Transverse colon (tissue), 4 donors: ENCODE data around the gene HOXD1. TPM values are rescaled to one million over a fixed set of nuclear protein-coding genes. Genes with fewer than 3 reads are reported as not detected.

Experiments
- DNase-seq: peaks from one replicate; pipeline ENCODE4 v3.0.0-alpha.2; 2019
- H3K27ac ChIP-seq, 4 donors: fragments of 200-600 bp; sonication (generic); 2 replicates each; pipeline ENCODE4 v1.5.1; 2016 to 2018; ENCODE audit warnings: inconsistent platforms in 4 of 4
- H3K27me3 ChIP-seq: fragments of 200-600 bp; sonication (generic); 2 replicates; pipeline ENCODE4 v1.5.1; 2017; ENCODE audit warnings: inconsistent platforms
- H3K36me3 ChIP-seq, 4 donors: fragments of 200-600 bp; sonication (generic); 2 replicates each; pipeline ENCODE4 v1.5.1; 2017 to 2019; ENCODE audit warnings: inconsistent platforms in 4 of 4
- H3K4me1 ChIP-seq, 4 donors: fragments of 200-600 bp; sonication (generic); 2 replicates each; pipeline ENCODE4 v1.5.1; 2017 to 2020; ENCODE audit warnings: inconsistent platforms in 4 of 4
- H3K4me3 ChIP-seq, 4 donors: fragments of 200-600 bp; sonication (generic); 1 replicate in 1 of 4; 2 replicates in 3 of 4; pipeline versions ENCODE4 v1.5.1 to v1.6.1; 2017 to 2019; ENCODE audit warnings: inconsistent platforms in 4 of 4
- H3K9me3 ChIP-seq, 2 donors: fragments of 200-600 bp; sonication (generic); 2 replicates each; pipeline ENCODE4 v1.5.1; 2017 to 2019; ENCODE audit warnings: inconsistent platforms in 2 of 2
- EP300 ChIP-seq: sonication (generic); formaldehyde crosslinking; IDR thresholded peaks from one replicate; pipeline ENCODE4 v1.6.1; 2017; ENCODE audit warnings: antibody characterized with exemption, low read depth
- POLR2A ChIP-seq: fragments of 450-650 bp; IDR thresholded peaks from one replicate; pipeline ENCODE4 v1.6.1; 2016; ENCODE audit warnings: antibody characterized with exemption, mild to moderate bottlenecking, moderate library complexity
- POLR2AphosphoS5 ChIP-seq, 3 donors: sonication (generic); formaldehyde crosslinking; IDR thresholded peaks; one replicate each; pipeline ENCODE4 v1.6.1; 2016; ENCODE audit warnings: antibody characterized with exemption in 3 of 3
- WGBS, 2 donors: methylation state at CpG; one replicate each; pipeline ENCODE4 v1.1.5; 2018; ENCODE audit warnings: low coverage in 1 of 2; 5-methylcytosine and 5-hydroxymethylcytosine counted together
- in situ Hi-C, 4 donors: fragments of 200-750 bp; cut with MboI; loops; one replicate each; pipeline versions ENCODE4 v1.15.0 to v1.15.1; 2017; ENCODE audit warnings: low sequenced_read_pairs in 3 of 4, low pct_ligation_motif_present in 1 of 4, low pct_unique_long_range_greater_than_20kb in 1 of 4
- intact Hi-C: fragments of 100-400 bp; cut with DNase I; formaldehyde crosslinking; loops from one replicate; pipeline ENCODE4 v1.15.1; 2023; ENCODE audit warnings: low total_unique reads
- total RNA-seq, 4 donors: library from RNA; depleted of rRNA; stranded (reverse); fragments of >200 nt; gene quantifications; one replicate each; pipeline ENCODE4 v1.1.0, GENCODE V29; 2016
- TF ChIP-seq, protein P1 (sequence below), 5 experiments: fragments of 200-600 bp in 3 of 5; fragments of 450-650 bp in 2 of 5; sonication (generic) in 3 of 5; IDR thresholded peaks; 1 replicate in 2 of 5; 2 replicates in 3 of 5; pipeline ENCODE4 v1.5.1; 2016 to 2017; ENCODE audit warnings: antibody characterized with exemption in 5 of 5, inconsistent platforms in 3 of 5, mild to moderate bottlenecking in 2 of 5, moderate library complexity in 1 of 5

The HOXD1 gene
- total RNA-seq, 4 donors from 2014 or later = 4.1 to 12.9 (median 4.5) TPM

DNA sequence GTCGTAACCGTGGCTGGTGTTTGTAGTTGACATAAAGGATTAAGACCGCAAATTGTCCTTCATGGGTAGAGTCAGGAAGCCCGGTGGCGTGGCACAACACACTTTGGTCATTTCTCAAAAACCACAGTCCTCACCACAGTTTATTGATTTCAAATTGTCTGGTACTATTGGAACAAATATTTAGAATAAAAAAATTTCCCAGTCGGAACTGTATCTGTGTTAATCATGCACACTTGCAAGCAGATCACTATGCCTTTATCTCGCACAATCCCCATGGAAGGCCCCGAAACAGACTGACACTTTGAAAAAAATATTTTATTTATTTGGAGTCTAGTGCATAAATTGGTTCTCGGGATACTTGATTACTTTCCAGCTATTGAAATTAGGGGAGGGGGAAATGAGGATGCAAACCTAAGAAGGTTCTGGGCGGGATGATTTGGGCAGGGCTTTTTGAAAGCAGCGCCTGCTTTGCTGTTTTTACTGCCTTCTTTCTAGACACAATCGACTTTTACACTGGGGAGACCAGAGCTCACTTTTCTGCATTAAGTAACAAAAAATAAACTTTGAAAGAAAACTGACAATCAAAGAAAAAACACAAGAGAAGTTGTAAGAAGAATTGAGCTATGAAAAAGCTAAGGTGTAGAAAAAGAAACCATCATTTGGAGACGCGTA is 15.4 kb upstream of the HOXD1 start:
- intact Hi-C loops = no loop called here
- H3K9me3 ChIP-seq = no peaks in the 10 kb centered on the region
- H3K27me3 ChIP-seq = peaks cover 72% of the 10 kb centered on the region
- H3K27ac ChIP-seq = no peak overlapping the region
- TF ChIP-seq POLR2AphosphoS5 (IDR thresholded peaks at IDR 0.05) (no peak), EP300 (no peak), POLR2A (no peak)
- TF ChIP-seq, protein P1, sequence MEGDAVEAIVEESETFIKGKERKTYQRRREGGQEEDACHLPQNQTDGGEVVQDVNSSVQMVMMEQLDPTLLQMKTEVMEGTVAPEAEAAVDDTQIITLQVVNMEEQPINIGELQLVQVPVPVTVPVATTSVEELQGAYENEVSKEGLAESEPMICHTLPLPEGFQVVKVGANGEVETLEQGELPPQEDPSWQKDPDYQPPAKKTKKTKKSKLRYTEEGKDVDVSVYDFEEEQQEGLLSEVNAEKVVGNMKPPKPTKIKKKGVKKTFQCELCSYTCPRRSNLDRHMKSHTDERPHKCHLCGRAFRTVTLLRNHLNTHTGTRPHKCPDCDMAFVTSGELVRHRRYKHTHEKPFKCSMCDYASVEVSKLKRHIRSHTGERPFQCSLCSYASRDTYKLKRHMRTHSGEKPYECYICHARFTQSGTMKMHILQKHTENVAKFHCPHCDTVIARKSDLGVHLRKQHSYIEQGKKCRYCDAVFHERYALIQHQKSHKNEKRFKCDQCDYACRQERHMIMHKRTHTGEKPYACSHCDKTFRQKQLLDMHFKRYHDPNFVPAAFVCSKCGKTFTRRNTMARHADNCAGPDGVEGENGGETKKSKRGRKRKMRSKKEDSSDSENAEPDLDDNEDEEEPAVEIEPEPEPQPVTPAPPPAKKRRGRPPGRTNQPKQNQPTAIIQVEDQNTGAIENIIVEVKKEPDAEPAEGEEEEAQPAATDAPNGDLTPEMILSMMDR (IDR thresholded peaks at IDR 0.05) = no peak
- no peaks in the 10 kb centered on the region for H3K36me3 ChIP-seq
- no peak for DNase-seq
- H3K4me1 ChIP-seq = peaks cover 0 to 31% (median 21%) of the 10 kb centered on the region in 4 donors
- no peak overlapping the region for H3K4me3 ChIP-seq
- WGBS, 2 donors = 54 to 61% methylated on average over 8 to 14 of the region's 14 CpGs
- in situ Hi-C loops = no loop called here

DNA sequence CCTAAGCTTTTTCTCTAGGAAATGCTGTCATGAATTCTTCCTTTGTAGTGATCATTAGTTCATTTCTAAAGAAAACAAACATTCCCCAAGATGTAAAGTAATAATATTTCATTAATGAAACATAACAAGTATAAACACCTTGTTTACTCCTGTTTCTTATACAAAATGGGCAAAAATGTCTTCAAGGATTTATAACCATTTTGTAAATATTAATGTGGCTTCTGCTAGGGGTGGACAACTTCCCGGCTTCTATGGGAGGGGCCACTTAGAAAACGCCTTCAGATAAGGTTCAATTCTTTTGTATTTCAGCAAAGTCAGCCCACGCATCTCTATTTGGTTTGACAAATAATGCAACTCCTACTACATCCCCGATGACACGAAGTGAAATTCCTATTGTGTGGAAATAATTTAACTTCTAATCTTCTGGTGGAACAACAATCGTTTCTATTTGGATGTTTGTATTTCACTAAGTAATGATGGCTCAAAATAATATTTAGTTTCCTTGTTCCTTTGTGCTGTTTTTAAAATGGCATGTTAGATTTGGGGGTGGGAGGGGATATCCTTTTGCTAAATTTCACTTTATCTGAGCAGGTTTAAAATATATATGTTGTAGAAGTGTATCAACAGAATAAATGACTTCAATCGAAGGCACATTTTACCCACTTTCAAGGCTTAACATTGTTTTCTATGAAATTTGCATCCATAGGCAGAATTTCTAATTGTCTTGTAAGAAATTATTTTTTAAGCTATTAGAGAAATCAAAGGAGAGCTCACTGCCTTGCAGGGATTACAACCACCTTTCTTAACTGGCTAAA is 14.7 kb upstream of the HOXD1 start:
- in situ Hi-C loops (no loop called here), intact Hi-C loops (no loop called here)
- peak overlapping the region in 2 of 4 donors; percentile 22 to 55 for H3K27ac ChIP-seq
- no peaks in the 10 kb centered on the region for H3K9me3 ChIP-seq
- TF ChIP-seq POLR2AphosphoS5 (IDR thresholded peaks at IDR 0.05) = no peak
- WGBS, 2 donors = 29 to 41% methylated on average over 7 of the region's 7 CpGs
- H3K36me3 ChIP-seq = no peaks in the 10 kb centered on the region
- peaks cover 0 to 33% (median 28%) of the 10 kb centered on the region in 4 donors for H3K4me1 ChIP-seq
- peaks cover 76% of the 10 kb centered on the region for H3K27me3 ChIP-seq
- no peak overlapping the region for H3K4me3 ChIP-seq
- DNase-seq = no peak

DNA sequence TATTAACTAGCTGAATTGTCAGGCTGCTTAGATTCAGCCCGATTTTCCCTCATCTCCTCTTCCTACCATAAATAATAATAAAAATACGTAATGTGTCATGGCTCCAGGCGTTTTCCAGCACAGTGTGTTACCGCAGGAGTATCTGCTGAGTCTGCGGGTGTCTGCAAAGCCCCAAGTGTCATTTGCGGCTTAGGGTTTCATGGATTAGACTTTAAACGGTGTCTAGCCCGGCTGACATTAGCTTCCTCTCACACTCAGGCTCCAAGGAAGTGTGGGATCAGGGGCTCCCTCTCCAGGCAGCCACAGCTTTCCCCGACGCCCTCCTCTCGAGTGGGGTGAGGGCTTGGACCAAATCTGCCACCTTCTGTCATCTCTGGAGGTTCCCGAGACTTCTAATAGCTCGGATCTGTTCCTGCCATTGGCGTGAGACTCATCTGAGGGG is 14.1 kb upstream of the HOXD1 start:
- Histone ChIP-seq H3K4me3 (peak overlapping the region in 2 of 4 donors; percentile 11 to 23), H3K4me1 (peaks cover 0 to 39% (median 31%) of the 10 kb centered on the region in 4 donors), H3K27ac (peak overlapping the region; percentile 0 to 55 (median 34)), H3K27me3 (peaks cover 78% of the 10 kb centered on the region), H3K36me3 (no peaks in the 10 kb centered on the region), H3K9me3 (no peaks in the 10 kb centered on the region)
- TF ChIP-seq POLR2A (no peak), EP300 (no peak), POLR2AphosphoS5 (IDR thresholded peaks at IDR 0.05) (no peak)
- TF ChIP-seq, protein P1 (IDR thresholded peaks at IDR 0.05) = no peak
- intact Hi-C loops (no loop called here), in situ Hi-C loops (no loop called here)
- no peak for DNase-seq
- 16 to 22% methylated on average over 3 to 14 of the region's 14 CpGs for WGBS, 2 donors

DNA sequence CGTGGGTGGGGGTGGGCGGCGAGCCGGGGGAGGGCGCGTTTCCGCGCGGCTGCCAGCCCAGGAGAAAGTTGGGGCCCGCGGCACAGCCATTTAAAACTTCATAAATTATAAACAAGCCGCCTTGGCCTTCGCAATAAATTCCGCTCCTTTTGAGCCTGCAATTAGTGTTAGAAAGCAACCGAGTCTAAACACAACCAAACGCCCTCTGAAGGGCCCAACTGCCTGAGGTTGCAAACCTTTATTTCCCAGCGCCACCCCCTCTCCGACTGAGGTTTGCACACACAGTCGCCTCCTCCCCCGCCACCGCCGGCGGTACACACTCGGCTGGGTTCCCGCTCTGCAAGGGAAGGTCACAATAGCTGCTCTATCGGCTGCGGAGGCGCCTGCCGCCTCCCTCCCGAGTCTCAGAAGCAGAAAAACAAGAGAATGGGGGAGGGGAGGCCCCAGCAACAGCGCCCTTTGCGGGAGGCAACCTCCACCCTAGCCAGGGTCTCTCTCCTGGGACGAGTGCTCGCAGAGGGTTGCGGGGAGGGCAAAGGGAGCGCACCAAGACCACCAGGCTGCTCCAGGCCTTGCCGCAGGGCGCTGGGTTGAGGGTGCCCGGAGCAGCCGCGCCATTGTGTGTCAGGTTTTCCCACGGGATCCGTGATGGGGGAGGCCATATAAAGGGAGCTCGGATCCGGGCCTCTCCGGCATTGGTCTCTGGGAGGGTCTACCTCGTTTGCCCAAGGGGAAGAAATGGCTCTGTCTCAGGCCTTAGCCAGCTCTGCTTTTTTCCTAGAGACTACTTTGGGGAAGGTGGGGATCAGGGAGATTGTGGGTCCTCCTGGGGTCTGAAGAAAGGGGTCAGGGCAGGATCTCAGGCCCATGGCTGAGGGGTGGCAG is 13.4 kb upstream of the HOXD1 start:
- WGBS, 2 donors = 22% methylated on average over 47 of the region's 47 CpGs; no CpG with 5 or more reads in 1 of the 2 donors
- TF ChIP-seq POLR2AphosphoS5 (IDR thresholded peaks at IDR 0.05) (no peak), POLR2A (no peak), EP300 (no peak)
- TF ChIP-seq, protein P1 (IDR thresholded peaks at IDR 0.05) = no peak
- Histone ChIP-seq H3K4me3 (peak overlapping the region in 2 of 4 donors; percentile 11 to 23), H3K27me3 (peaks cover 85% of the 10 kb centered on the region), H3K4me1 (peaks cover 0 to 41% (median 31%) of the 10 kb centered on the region in 4 donors), H3K36me3 (no peaks in the 10 kb centered on the region), H3K27ac (peak overlapping the region; percentile 0 to 55 (median 34)), H3K9me3 (no peaks in the 10 kb centered on the region)
- DNase-seq = peak; percentile 45
- in situ Hi-C loops (no loop called here), intact Hi-C loops (no loop called here)
